COLO829 (cell line): Measurements from ENCODE around the gene RNF227.
A peak's percentile ranks its signal among the peaks of the same experiment; 100 is the strongest.
"Not testable (repeated sequence)": the region's sequence is repeated elsewhere in the genome, so short reads cannot be mapped to it uniquely, and the experiment has no call there.

Experiments
- DNase-seq: peaks from one replicate; pipeline ENCODE4 v3.0.0; 2012; ENCODE audit warnings: low spot score

RNF227 gene

GRCh38 chr17:7915611-7916384 lies at the start of gene RNF227:
RNF227 (minus strand) TSS chr17:7916289; CDS start chr17:7916195, 94 bp downstream.
- peak; percentile 52 for DNase-seq

GRCh38 chr17:7961421-7961820 lies 45.3 kb upstream of the RNF227 start:
- DNase-seq, result no peak

DNA sequence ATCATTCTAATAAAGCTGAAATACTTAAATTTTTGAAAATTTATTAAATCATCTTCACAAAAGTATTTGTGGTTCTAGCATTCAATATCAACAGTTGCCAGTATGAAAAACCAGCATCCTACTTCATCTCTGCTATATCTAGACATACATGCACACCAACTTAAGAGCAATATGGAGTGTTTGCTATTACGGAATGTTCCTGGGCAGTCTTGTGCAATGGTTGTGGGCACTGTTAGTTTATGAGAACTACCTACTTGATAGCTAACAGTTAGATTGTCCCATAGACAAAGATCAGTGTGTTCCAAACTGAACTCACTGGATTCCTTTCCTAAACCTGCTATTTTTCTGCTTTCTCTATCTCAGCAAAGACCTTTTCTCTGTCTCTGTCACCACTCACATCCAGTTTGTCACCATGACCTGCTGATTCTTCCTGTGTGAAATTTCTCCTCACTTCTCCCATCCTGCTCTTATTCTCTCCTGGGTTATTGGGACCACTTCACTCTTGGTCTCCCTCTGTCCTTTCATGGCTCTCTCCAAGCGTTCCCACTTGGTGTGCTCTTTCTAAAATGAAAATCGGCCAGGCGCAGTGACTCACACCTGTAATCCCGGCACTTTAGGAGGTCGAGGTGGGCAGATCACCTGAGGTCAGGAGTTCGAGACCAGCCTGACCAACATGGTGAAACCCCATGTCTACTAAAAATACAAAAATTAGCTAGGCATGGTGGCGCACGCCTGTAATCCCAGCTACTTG lies 43.6 kb upstream of the RNF227 start:
- DNase-seq, result no peak

DNA sequence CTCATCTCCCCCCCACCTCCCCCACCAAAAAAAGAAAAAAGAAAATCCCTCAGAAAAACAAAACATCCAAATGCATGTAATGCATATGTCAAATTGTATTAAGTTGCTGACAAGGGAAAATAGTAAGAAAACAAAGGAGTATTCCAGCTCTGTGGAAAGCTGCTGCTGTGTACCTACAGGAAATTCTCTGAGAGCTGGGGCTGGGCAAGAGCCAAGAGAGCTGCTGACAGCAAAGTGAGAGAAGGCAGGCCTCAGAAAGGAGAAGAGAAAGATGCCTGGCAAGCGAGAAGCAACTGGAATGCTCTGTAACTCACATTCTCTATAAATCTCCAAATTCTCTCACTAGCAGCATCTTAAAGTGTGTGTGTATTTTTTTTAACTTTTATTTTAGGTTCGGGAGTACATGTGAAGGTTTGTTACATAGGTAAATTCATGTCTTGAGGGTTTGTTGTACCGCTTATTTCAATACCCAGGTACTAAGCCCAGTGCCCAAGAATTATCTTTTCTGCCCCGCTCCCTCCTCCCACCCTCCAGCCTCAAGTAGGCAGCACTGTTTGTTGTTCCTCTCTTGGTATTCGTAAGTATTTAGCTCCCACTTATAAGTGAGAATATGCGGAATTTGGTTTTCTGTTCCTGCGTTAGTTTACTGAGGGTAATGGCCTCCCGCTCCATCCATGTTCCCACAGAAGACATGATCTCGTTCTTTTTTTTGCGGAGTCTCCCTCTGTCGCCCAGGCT lies 40.3 kb upstream of the RNF227 start:
- DNase-seq, result no peak

DNA sequence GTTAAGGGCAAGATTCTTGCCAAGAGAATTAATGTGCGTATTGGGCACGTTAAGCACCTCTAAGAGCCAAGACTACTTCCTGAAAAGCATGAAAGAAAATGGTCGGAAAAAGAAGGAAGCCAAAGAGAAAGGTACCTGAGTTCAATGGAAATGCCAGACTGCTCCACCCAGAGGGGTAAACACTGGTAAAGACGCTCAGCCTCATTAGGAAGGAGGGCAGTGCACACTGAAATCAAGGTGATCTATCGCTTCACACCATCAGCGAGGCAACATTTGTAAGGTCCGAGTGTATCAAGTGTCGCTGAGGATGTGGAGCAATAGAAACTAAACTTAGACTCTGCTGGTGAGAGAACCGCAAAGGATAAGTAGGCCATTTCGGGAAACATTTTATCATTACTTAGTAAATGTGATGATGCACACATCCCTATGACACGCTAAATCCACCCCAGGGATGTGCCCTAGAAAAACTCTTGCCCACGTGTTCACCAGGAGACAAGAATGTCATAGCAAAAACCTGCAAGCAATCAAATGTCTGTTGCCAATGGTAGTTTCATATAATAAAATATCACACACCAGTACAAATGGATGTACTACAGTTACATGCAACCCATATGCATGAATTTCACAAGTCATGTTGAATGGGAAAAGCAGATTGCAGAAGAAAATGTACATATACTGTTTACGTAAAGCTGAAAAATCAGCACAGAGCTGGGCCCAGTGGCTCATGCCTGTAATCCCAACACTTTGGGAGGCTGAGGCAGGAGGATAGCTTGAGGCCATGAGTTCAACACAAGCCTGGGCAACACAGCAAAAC lies 39.5 kb upstream of the RNF227 start:
- DNase-seq, result no peak

DNA sequence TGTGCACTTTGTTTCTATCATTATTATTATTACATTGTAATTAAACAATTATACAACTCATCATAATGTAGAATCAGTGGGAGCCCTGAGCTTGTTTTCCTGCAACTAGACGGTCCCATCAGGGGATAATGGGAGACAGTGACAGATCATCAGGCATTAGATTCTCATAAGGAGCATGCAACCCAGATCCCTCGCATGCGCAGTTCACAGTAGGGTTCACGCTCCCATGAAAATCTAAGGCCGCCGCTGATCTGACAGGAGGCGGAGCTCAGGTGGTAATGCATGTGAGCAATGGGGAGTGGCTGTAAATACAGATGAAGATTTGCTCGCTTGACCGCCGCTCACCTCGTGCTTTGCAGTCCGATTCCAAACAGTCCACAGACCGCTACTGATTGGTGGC lies 37.2 kb upstream of the RNF227 start:
- not testable (repeated sequence) for DNase-seq

DNA sequence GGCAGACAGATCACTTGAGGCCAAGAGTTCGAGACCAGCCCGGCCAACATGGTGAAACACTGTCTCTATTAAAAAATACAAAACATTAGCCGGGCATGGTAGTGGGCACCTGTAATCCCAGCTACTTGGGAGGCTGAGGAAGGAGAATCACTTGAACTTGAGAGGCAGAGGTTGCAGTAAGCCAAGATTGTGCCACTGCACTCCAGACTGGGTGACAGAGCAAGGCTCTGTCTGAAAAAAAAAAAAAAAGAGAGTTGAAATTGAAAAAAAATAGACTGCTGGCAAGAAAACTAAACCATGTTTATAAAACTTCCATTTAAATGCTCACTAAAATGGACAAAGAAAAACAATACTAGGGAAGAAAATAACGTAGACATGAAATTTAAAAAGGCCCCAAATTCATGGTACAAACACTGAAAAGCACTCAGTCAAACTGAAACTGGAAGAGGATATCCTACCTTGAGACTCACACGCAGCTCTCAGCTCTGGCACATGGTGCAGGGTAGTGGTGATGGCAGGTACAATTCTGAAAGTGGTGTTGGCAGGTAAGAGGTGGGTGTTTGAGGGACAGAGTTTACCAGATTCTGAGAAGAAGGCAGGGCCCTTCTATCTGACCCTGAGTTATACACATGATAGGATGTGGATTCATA lies 35.2 kb upstream of the RNF227 start:
- DNase-seq, result no peak

GRCh38 chr17:7950578-7950977 lies 34.5 kb upstream of the RNF227 start:
- no peak for DNase-seq

GRCh38 chr17:7947651-7948050 lies 31.6 kb upstream of the RNF227 start:
- peak; percentile 50 for DNase-seq

DNA sequence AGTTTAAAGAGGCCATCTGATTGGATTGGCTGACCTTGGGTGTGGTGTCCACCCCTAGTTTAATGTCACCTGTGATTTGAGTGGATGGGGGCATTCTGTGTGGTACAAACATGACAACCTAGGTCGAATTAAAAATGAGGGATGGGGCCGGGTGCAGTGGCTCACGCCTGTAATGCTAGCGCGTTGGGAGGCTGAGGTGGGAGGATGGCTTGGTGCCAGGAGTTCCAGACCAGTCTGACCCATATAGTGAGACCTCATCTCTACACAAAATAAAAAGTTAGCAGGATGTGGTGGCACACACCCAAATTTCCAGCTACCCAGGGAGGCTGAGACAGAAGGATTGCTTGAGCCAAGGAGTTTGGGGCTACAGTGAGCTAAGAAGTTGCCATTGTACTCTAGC lies 30.4 kb upstream of the RNF227 start:
- DNase-seq, result no peak

DNA sequence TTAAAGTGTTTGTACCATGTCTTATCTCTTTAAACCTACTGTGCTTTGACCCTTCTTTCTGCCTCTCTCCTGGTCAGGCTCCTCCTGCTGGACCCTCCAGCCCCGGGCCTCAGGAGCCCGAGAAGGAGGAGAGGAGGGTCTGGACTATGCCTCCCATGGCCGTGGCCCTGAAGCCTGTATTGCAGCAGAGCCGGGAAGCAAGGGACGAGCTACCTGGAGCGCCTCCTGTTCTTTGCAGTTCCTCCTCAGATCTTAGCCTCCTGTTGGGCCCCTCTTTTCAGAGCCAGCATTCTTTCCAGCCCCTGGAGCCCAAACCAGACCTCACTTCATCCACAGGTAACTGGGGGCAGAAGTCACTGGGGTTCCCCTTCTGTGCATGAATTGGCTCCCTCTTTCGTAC lies 29.6 kb upstream of the RNF227 start:
- DNase-seq, result no peak

- DNase-seq, result no peak
Observed at GRCh38 chr17:7944326-7944725, 28.2 kb upstream of the RNF227 start.

GRCh38 chr17:7943291-7943690 lies 27.2 kb upstream of the RNF227 start:
- DNase-seq, result no peak

DNA sequence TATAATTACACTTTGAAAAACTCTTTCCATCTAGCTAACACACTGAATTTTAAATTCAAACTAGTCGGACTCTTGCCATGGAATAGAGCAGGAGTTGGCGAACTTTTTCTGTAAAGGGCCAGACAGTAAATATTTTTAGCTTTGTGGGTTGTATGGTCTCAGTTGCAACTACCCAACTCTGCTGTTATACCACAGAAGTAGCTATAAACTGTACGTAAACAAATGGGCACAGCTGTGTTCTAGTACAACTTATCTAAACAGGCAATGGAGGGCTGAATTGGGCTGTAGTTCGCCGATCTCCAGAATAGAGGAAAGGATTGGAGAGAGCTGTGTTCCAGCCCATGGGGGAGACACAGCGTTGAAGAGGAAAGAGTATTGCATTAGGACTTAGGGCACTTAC lies 24.7 kb upstream of the RNF227 start:
- DNase-seq, result no peak

GRCh38 chr17:7940034-7940433 lies 23.9 kb upstream of the RNF227 start:
- no peak for DNase-seq

- DNase-seq, result no peak
Observed at GRCh38 chr17:7935859-7936258, 19.8 kb upstream of the RNF227 start.

GRCh38 chr17:7932949-7933348 lies 16.9 kb upstream of the RNF227 start:
- DNase-seq, result peak; percentile 54

GRCh38 chr17:7932483-7932891 lies 16.4 kb upstream of the RNF227 start:
- peak; percentile 32 for DNase-seq

DNA sequence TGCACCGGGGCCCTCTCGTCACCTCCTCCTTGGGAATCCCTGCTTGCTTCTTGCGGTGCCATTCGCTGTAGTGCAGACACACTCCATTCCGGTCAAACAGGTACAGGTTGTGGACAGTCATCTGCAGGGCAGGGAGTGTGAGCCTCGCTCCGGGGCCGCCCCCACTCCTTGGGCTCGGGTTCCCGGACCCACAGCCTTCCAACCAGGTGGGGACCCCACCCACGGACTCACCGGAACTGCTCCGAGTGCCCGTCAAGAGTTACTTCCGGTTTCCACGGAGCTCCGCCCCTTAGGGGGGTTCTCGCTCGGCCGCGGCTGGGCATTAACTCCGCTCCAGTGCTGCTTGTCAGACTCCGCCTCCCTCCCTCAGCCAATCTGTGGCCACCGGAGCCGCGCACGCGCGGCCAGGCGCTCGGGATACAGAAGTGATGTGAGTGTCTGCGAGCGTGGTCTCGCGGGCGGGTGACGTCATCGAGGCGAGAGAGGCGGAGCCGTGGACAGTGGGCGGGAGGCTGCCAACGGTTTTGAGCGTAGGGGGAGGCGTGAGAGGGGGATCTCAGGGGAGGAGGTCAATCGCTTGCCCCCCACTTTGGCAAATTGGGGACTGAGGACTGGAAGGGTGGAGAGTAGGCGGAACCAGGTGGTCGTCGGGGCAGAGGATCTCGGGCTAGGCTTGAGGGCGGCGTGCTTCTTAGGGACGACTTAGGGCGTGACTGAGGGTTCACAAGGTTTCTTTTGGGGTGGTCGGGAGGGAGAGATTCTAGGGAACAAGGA lies 15.8 kb upstream of the RNF227 start, which contains the start of the genes CNTROB and TRAPPC1:
TSS of gene CNTROB (plus strand) at position 498 of the 774 bp plus-strand sequence. CDS start 874 bp downstream, outside the sequence.
TSS of gene TRAPPC1 (minus strand) at position 238 of the 774 bp plus-strand sequence. CDS start at position 121, 117 bp downstream.
- peak; percentile 100 for DNase-seq
